Vagina (tissue), 2 donors: Measurements from ENCODE around the gene TMEM106B.
A peak's percentile ranks its signal among the peaks of the same experiment; 100 is the strongest.

Experiments used
- CTCF ChIP-seq, 3 experiments: fragments of 450-650 bp in 2 of 3; fragments of 200-600 bp in 1 of 3; sonication (generic) in 1 of 3; IDR thresholded peaks; one replicate each; pipeline ENCODE4 v1.5.1; 2017 to 2019; ENCODE audit warnings: antibody characterized with exemption in 3 of 3, mild to moderate bottlenecking in 2 of 3, moderate library complexity in 2 of 3
- POLR2AphosphoS5 ChIP-seq, 2 donors: sonication (generic); formaldehyde crosslinking; IDR thresholded peaks; one replicate each; pipeline ENCODE4 v1.9.0; 2017; ENCODE audit warnings: antibody characterized with exemption in 2 of 2, mild to moderate bottlenecking in 2 of 2, low read depth in 1 of 2; ENCODE audit not compliant: insufficient read depth in 1 of 2

GRCh38 chr7:12211054-12211710, at the start of gene TMEM106B:
- TF ChIP-seq CTCF (IDR thresholded peaks at IDR 0.05) (no peak), POLR2AphosphoS5 (IDR thresholded peaks at IDR 0.05; ENCODE audit: insufficient read depth in 1 of 2, low read depth in 1 of 2) (peak; percentile 75 to 92)
